GM11168 (cell line): ENCODE measurements around the gene KRTAP9-7.
"Not testable (repeated sequence)": the region's sequence is repeated elsewhere in the genome, so short reads cannot be mapped to it uniquely, and the experiment has no call there.

Experiments
- in situ Hi-C: fragments of 300-500 bp; cut with MboI; formaldehyde crosslinking; loops from one replicate; pipeline ENCODE4 v1.12.0; 2022; ENCODE audit warnings: low sequenced_read_pairs; ENCODE audit not compliant: unreplicated experiment

KRTAP9-7 gene, protein sequence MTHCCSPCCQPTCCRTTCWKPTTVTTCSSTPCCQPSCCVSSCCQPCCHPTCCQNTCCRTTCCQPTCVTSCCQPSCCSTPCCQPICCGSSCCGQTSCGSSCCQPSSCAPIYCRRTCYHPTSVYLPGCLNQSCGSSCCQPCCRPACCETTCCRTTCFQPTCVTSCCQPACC

GRCh38 chr17:41275648-41276190 lies at the start of gene KRTAP9-7:
KRTAP9-7 (plus strand) TSS chr17:41275698; CDS start chr17:41275698, 0 bp downstream.
- in situ Hi-C loops: not testable (repeated sequence)

- in situ Hi-C loops: no loop called here
Measured at GRCh38 chr17:41226051-41226450, 49.4 kb upstream of the KRTAP9-7 start.

- in situ Hi-C loops: not testable (repeated sequence)
Measured at GRCh38 chr17:41226598-41227095, 48.9 kb upstream of the KRTAP9-7 start, which contains the start of gene KRTAP9-2. KRTAP9-2 (plus strand) TSS chr17:41226648; CDS start chr17:41226655, 7 bp downstream.

- in situ Hi-C loops: no loop called here
Measured at GRCh38 chr17:41230094-41230493, 45.4 kb upstream of the KRTAP9-7 start.

GRCh38 chr17:41231731-41232130 lies 43.8 kb upstream of the KRTAP9-7 start:
- in situ Hi-C loops: no loop called here

DNA sequence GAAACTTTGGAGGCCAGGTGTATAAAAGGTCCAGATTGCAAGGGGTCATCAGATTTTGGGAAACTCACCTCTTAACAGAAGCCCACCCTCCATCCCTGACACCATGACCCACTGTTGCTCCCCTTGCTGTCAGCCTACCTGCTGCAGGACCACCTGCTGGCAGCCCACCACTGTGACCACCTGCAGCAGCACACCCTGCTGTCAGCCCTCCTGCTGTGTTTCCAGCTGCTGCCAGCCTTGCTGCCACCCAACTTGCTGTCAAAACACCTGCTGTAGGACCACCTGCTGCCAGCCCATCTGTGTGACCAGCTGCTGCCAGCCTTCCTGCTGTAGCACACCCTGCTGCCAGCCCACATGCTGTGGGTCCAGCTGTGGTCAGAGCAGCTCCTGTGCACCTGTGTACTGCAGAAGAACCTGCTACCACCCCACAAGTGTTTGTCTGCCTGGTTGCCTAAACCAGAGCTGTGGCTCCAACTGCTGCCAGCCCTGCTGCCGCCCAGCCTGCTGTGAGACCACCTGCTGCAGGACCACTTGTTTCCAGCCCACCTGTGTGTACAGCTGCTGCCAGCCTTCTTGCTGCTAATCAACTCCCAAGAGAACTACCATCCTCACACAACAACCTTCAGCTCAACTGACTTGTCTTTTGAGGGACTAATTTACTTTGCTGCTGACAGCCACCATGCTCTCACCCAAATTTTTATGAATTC lies 42.9 kb upstream of the KRTAP9-7 start, which contains the start of gene KRTAP9-3:
Gene KRTAP9-3 (plus strand): TSS at position 51 of the 707 bp plus-strand sequence. CDS start 53 bp downstream, at position 104.
- in situ Hi-C loops: not testable (repeated sequence)

GRCh38 chr17:41237116-41237515 lies 38.4 kb upstream of the KRTAP9-7 start:
- in situ Hi-C loops: not testable (repeated sequence)

- in situ Hi-C loops: not testable (repeated sequence)
Measured at GRCh38 chr17:41237949-41238437, 37.5 kb upstream of the KRTAP9-7 start, which contains the start of gene KRTAP9-8. KRTAP9-8 (plus strand) TSS chr17:41237999; CDS start chr17:41238052, 53 bp downstream.

GRCh38 chr17:41246995-41247787 lies 28.3 kb upstream of the KRTAP9-7 start:
- in situ Hi-C loops: not testable (repeated sequence)

DNA sequence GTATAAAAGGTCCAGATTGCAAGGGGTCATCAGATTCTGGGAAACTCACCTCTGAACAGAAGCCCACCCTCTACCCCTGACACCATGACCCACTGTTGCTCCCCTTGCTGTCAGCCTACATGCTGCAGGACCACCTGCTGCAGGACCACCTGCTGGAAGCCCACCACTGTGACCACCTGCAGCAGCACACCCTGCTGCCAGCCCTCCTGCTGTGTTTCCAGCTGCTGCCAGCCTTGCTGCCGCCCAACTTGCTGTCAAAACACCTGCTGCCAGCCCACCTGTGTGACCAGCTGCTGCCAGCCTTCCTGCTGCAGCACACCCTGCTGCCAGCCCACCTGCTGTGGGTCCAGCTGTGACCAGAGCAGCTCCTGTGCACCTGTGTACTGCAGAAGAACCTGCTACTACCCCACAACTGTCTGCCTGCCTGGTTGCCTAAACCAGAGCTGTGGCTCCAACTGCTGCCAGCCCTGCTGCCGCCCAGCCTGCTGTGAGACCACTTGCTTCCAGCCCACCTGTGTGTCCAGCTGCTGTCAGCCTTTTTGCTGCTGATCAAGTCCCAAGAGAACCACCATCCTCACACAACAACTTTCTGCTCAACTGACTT lies 25.8 kb upstream of the KRTAP9-7 start, which contains the start of gene KRTAP9-4:
Gene KRTAP9-4 (plus strand): TSS at position 51 of the 604 bp plus-strand sequence. CDS start 34 bp downstream, at position 85.
- in situ Hi-C loops: not testable (repeated sequence)

GRCh38 chr17:41251261-41251660 lies 24.2 kb upstream of the KRTAP9-7 start:
- in situ Hi-C loops: no loop called here

DNA sequence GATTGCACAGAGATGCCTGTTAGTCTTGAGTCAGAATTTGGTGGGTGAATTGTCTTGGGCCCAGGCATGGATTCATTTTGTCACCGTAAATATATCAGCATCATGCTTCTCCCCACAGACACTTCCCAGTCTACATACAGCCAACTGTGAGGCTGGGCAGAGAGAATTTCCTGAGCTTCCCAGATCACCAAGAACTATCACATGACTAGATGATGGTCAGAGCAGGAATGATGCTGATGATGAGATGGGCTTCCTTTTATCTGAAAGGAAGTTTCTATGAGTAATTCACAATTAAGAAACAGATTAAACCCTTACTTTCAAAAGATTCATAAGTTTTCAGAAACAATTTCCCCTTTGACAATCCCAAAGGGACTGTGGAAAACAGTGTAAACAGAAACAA lies 20.6 kb upstream of the KRTAP9-7 start:
- in situ Hi-C loops: no loop called here

GRCh38 chr17:41255381-41256290 lies 19.9 kb upstream of the KRTAP9-7 start, which contains the start of gene KRTAP9-9:
KRTAP9-9 (plus strand) TSS chr17:41255384.
- in situ Hi-C loops: not testable (repeated sequence)

DNA sequence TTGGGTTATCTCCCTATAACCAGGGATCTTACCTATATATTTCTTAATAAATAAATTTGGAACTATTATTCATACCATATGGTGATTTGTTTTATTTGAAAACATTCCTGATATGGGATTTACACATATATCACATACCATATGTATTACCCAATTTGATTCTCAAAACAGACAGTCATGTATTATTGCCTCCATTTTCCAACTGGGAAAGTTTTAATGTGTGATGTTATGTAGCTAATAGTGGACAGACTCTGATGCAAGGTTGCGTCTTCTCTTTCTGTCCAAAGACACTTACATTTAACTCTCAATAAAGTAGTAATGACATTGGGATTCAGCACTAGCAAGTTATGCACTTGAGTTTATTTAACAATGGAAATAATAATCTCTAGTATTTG lies 19.2 kb upstream of the KRTAP9-7 start:
- in situ Hi-C loops: no loop called here

DNA sequence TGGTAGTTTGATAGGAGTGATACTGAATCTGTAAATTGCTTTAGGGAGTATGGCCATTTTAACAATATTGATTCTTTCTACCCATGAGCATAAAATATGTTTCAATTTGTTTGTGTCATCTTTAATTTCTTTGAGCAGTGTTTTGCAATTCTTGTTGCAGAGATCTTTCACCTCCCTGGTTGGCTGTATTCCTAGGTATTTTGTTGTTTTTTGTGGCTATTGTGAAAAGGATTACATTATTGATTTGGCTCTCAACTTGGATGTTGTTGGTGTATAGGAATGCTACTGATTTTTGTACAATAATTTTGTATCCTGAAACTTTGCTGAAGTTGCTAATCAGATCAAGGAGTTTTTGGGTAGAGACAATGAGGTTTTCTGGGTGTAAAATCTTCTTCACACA lies 17.1 kb upstream of the KRTAP9-7 start:
- in situ Hi-C loops: no loop called here

- in situ Hi-C loops: no loop called here
Measured at GRCh38 chr17:41263212-41263611, 12.3 kb upstream of the KRTAP9-7 start.

DNA sequence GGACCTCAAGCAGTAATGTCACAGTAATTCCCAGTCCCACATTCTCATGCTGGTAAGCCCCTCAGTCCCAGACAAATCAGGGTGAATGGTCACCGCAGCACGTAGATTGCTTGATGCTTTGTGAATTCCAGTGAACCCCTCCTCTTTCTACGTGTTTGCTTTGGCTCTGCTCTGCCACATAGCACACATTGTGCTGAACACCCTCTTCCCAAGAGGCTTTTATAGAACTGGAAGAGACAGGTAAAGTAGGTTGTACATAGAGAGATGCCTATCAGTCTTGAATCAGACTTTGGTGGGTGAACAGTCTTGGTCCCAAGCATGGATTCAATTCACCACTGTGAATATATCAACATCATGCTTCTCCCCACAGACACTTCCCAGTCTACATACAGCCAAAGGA lies 10.9 kb upstream of the KRTAP9-7 start:
- in situ Hi-C loops: no loop called here

GRCh38 chr17:41265078-41265477 lies 10.4 kb upstream of the KRTAP9-7 start, which contains the start of gene KRTAP9-6:
KRTAP9-6 (plus strand) TSS chr17:41265378; CDS start chr17:41265378, 0 bp downstream.
- in situ Hi-C loops: no loop called here
